HG03097 (cell line): ENCODE data around the gene CHSY1.
"Not testable (repeated sequence)": the region's sequence is repeated elsewhere in the genome, so short reads cannot be mapped to it uniquely, and the experiment has no call there.

Source experiments
- ATAC-seq: cut with Tn5 transposase; IDR thresholded peaks from one replicate; pipeline ENCODE4 v1.9.1; 2021; ENCODE audit not compliant: unreplicated experiment, low FRiP score

CHSY1 gene

GRCh38 chr15:101125881-101126428, 125.9 kb downstream of the CHSY1 start:
- ATAC-seq, result not testable (repeated sequence)
